ENCODE data around the gene NDUFV2. TPM values are rescaled to one million over a fixed set of nuclear protein-coding genes. Genes with fewer than 3 reads are reported as not detected.

Gene NDUFV2
- total and polyA plus RNA-seq, 2 of the 13 experiments (the other 11 are each of a cell fraction or from before 2014, with no cell fraction given), result 216 to 299 TPM

DNA sequence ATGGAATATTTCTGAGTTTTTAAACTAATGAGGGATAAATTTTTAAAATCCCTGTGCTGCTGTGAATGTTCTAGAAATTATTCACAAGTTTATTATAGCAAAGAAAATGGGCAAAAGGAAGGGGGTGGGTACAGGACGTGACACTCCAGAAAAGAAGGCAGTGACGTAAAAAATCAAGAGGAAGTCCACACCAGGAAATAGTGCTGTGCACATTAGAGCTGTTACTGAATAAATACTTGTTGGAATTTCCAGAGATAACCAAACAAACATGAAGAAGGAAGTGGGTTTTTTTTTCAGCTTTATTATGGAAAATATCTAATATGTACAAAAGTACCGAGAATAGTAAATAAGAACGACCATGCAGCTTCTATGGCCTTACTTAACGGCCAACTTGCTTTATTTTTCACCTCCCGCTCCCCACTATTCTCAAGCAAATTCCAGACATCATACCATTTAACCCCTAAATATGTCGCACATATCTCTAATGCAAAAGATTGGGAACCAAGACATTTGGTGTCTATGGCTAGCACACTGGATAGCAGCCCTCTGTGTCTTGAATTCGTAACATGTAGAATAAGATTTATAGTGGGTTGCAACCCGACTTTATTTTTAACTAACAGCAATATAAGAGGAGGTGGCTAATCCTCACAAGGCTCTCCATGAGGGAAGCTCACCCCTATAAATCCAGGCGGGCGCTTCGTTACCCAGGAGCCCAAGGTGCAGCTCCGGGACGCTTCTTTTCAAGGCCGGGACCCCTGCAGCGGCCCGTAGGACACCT lies 580 bp upstream of the NDUFV2 start (continued):
- TF ChIP-seq, protein P1, sequence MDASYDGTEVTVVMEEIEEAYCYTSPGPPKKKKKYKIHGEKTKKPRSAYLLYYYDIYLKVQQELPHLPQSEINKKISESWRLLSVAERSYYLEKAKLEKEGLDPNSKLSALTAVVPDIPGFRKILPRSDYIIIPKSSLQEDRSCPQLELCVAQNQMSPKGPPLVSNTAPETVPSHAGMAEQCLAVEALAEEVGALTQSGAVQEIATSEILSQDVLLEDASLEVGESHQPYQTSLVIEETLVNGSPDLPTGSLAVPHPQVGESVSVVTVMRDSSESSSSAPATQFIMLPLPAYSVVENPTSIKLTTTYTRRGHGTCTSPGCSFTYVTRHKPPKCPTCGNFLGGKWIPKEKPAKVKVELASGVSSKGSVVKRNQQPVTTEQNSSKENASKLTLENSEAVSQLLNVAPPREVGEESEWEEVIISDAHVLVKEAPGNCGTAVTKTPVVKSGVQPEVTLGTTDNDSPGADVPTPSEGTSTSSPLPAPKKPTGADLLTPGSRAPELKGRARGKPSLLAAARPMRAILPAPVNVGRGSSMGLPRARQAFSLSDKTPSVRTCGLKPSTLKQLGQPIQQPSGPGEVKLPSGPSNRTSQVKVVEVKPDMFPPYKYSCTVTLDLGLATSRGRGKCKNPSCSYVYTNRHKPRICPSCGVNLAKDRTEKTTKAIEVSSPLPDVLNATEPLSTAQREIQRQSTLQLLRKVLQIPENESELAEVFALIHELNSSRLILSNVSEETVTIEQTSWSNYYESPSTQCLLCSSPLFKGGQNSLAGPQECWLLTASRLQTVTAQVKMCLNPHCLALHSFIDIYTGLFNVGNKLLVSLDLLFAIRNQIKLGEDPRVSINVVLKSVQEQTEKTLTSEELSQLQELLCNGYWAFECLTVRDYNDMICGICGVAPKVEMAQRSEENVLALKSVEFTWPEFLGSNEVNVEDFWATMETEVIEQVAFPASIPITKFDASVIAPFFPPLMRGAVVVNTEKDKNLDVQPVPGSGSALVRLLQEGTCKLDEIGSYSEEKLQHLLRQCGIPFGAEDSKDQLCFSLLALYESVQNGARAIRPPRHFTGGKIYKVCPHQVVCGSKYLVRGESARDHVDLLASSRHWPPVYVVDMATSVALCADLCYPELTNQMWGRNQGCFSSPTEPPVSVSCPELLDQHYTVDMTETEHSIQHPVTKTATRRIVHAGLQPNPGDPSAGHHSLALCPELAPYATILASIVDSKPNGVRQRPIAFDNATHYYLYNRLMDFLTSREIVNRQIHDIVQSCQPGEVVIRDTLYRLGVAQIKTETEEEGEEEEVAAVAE (CRISPR knock-in tag; IDR thresholded peaks at IDR 0.05; ENCODE audit: borderline replicate concordance), result 0 out of 2 replicates have a peak, but pooled peaks have one; percentile 4
- 0 out of 2 replicates have a peak, but pooled peaks have one; percentile 7 for TF ChIP-seq SP140L (CRISPR knock-in tag; IDR thresholded peaks at IDR 0.05; ENCODE audit: borderline replicate concordance)
- TF ChIP-seq SIN3A (IDR thresholded peaks at IDR 0.05; ENCODE audit: borderline replicate concordance, low read depth, low read length), result peak; percentile 40; the same call in 1 of the 2 replicates
- TF ChIP-seq TAF15 (IDR thresholded peaks at IDR 0.05; ENCODE audit: low read depth, low read length, poor library complexity, severe bottlenecking), result no peak
- TF ChIP-seq HDAC2 (CRISPR knock-in tag; IDR thresholded peaks at IDR 0.05), result peak; percentile 0; the same call in 1 of the 2 replicates
- TF ChIP-seq, protein P2, sequence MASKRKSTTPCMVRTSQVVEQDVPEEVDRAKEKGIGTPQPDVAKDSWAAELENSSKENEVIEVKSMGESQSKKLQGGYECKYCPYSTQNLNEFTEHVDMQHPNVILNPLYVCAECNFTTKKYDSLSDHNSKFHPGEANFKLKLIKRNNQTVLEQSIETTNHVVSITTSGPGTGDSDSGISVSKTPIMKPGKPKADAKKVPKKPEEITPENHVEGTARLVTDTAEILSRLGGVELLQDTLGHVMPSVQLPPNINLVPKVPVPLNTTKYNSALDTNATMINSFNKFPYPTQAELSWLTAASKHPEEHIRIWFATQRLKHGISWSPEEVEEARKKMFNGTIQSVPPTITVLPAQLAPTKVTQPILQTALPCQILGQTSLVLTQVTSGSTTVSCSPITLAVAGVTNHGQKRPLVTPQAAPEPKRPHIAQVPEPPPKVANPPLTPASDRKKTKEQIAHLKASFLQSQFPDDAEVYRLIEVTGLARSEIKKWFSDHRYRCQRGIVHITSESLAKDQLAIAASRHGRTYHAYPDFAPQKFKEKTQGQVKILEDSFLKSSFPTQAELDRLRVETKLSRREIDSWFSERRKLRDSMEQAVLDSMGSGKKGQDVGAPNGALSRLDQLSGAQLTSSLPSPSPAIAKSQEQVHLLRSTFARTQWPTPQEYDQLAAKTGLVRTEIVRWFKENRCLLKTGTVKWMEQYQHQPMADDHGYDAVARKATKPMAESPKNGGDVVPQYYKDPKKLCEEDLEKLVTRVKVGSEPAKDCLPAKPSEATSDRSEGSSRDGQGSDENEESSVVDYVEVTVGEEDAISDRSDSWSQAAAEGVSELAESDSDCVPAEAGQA (IDR thresholded peaks at IDR 0.05; ENCODE audit: low read depth), result peak; percentile 84; the same call in 1 of the 2 replicates
- TF ChIP-seq, protein P2 (CRISPR knock-in tag; IDR thresholded peaks at IDR 0.05; ENCODE audit: borderline replicate concordance), result no peak
- TF ChIP-seq, protein P3, sequence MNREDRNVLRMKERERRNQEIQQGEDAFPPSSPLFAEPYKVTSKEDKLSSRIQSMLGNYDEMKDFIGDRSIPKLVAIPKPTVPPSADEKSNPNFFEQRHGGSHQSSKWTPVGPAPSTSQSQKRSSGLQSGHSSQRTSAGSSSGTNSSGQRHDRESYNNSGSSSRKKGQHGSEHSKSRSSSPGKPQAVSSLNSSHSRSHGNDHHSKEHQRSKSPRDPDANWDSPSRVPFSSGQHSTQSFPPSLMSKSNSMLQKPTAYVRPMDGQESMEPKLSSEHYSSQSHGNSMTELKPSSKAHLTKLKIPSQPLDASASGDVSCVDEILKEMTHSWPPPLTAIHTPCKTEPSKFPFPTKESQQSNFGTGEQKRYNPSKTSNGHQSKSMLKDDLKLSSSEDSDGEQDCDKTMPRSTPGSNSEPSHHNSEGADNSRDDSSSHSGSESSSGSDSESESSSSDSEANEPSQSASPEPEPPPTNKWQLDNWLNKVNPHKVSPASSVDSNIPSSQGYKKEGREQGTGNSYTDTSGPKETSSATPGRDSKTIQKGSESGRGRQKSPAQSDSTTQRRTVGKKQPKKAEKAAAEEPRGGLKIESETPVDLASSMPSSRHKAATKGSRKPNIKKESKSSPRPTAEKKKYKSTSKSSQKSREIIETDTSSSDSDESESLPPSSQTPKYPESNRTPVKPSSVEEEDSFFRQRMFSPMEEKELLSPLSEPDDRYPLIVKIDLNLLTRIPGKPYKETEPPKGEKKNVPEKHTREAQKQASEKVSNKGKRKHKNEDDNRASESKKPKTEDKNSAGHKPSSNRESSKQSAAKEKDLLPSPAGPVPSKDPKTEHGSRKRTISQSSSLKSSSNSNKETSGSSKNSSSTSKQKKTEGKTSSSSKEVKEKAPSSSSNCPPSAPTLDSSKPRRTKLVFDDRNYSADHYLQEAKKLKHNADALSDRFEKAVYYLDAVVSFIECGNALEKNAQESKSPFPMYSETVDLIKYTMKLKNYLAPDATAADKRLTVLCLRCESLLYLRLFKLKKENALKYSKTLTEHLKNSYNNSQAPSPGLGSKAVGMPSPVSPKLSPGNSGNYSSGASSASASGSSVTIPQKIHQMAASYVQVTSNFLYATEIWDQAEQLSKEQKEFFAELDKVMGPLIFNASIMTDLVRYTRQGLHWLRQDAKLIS (CRISPR knock-in tag; IDR thresholded peaks at IDR 0.05), result no peak
- peak; percentile 8; the same call in 1 of the 2 replicates for TF ChIP-seq ISL2 (CRISPR knock-in tag; IDR thresholded peaks at IDR 0.05)
- TF ChIP-seq KLF12 (CRISPR knock-in tag; IDR thresholded peaks at IDR 0.05; ENCODE audit: borderline replicate concordance), result peak; percentile 59; the same call in 1 of the 2 replicates
- TF ChIP-seq ZNF256 (CRISPR knock-in tag; conservative IDR thresholded peaks at IDR 0.05), result 0 out of 2 replicates have a peak, but pooled peaks have one; percentile 19
- TF ChIP-seq HOXA3 (CRISPR knock-in tag; IDR thresholded peaks at IDR 0.05), result peak; percentile 59
